Esophagus squamous epithelium (tissue), 4 donors: ENCODE measurements around the gene SEC23B.

ENCODE experiments used
- CTCF ChIP-seq, 6 experiments: fragments of 450-650 bp in 4 of 6; fragments of 200-600 bp in 2 of 6; sonication (generic) in 2 of 6; IDR thresholded peaks; one replicate each; pipeline ENCODE4 v1.5.1; 2016 to 2019; ENCODE audit warnings: antibody characterized with exemption in 6 of 6, mild to moderate bottlenecking in 4 of 6, moderate library complexity in 4 of 6
- POLR2A ChIP-seq, 4 donors: fragments of 450-650 bp; IDR thresholded peaks; one replicate each; pipeline ENCODE4 v1.6.1; 2017; ENCODE audit warnings: antibody characterized with exemption in 4 of 4, mild to moderate bottlenecking in 4 of 4, moderate library complexity in 3 of 4

- TF ChIP-seq CTCF (IDR thresholded peaks at IDR 0.05) (no peak), POLR2A (IDR thresholded peaks at IDR 0.05) (no peak)
These were observed 63.3 kb downstream of the SEC23B start for GRCh38 chr20:18571009-18571408.
